ENCODE results near the gene CYP4F3.
A peak's percentile ranks its signal among the peaks of the same experiment; 100 is the strongest.
"Not testable (repeated sequence)": the region's sequence is repeated elsewhere in the genome, so short reads cannot be mapped to it uniquely, and the experiment has no call there.

CYP4F3 gene

DNA sequence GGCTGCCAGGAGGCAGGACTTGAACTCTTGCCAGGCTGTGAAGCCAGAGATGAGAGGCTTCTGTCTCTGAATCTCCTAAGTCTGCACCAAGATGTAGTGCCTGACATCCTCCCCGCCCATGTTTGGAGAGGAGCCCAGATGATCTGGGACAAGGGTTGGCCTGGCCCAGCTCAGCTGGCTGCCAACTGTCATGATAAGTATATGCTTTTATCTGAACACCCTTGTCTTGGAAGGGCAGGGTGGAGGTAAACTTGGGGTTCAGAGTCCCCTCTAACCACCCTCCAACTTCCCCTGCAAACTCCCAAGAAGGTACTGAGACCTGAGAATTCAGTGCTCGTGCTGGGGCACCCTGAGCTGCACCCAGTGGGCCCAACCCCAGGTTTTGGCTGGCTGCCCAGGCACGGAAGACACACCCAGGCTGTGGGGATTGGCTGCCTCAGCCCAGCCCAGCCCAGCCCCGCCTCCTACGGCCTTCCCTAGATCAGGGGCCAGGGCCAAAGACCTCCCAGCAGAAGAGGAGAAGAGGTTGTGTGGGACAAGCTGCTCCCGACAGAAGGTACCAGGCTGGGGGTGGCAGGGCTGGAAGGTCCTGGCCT lies 32.0 kb downstream of the CYP4F3 start, which contains the start of gene CYP4F12:
Gene CYP4F12 (plus strand): TSS at position 508 of the 596 bp plus-strand sequence. CDS start 443 bp downstream, outside the sequence.
- Histone ChIP-seq H3K4me3 (ENCODE audit: low read length) (peak within 1 kb of the TSS; percentile 66), H3K36me3 (ENCODE audit: control insufficient read depth, insufficient read depth, low read length, severe bottlenecking) (no peaks in the 10 kb centered on the region), H3K4me1 (ENCODE audit: control insufficient read depth, insufficient read depth, low read length) (peaks cover 22% of the 10 kb centered on the region), H3K27me3 (replicated peaks; ENCODE audit: control insufficient read depth, insufficient read depth, low read length) (peaks cover 4% of the 10 kb centered on the region), H3K9ac (ENCODE audit: low read length) (peak within 1 kb of the TSS; percentile 63), H3K9me3 (ENCODE audit: control insufficient read depth, low read length) (no peaks in the 10 kb centered on the region)
- DNase-seq (ENCODE audit: low read depth), result peak; percentile 2

DNA sequence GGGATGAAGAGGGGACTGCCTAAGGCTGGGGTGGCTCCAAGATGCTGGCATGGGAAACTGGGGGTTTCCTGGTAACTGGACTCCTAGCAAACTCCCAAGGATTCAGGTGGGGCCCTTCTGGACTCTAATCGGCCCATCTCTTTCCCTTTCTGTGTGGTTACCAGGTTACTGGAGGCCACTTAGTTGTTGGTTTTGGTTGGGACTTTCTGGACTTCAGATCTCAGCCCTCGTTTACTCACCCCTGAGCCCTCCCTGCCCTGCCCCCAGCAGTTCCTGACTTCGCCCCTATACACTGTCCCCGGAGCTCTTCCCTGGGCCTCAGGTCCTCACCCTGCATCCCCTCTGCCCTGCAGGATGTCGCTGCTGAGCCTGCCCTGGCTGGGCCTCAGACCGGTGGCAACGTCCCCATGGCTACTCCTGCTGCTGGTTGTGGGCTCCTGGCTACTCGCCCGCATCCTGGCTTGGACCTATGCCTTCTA lies 32.5 kb downstream of the CYP4F3 start:
- Histone ChIP-seq H3K27me3 (replicated peaks; ENCODE audit: control insufficient read depth, insufficient read depth, low read length) (peaks cover 4% of the 10 kb centered on the region), H3K4me1 (ENCODE audit: control insufficient read depth, insufficient read depth, low read length) (peaks cover 22% of the 10 kb centered on the region), H3K9ac (ENCODE audit: low read length) (peak overlapping the region; percentile 6), H3K9me3 (ENCODE audit: control insufficient read depth, low read length) (no peaks in the 10 kb centered on the region), H3K36me3 (ENCODE audit: control insufficient read depth, insufficient read depth, low read length, severe bottlenecking) (no peaks in the 10 kb centered on the region), H3K4me3 (ENCODE audit: low read length) (peak overlapping the region; percentile 66)
- no peak for DNase-seq (ENCODE audit: low read depth)

DNA sequence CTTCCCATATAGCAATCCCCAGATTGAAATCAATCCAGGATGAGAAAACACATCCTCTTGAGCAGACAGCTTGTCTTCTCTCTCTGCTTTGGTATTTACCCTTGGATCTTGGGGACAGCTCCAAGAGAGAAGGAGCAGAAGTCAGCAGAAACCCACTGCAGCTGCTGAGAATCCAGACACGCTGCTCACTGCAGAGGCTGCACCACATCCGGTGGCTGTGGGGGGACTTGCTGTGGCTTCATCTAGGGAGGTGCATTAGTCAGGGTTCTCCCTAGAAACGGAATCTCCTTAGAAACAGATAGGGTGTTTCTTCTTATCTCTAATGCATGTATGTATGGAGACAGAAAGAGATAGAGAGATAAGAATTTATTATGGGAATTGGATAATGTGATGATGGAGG lies 34.9 kb downstream of the CYP4F3 start:
- Histone ChIP-seq H3K36me3 (ENCODE audit: control insufficient read depth, insufficient read depth, low read length, severe bottlenecking) (peaks cover 3% of the 10 kb centered on the region), H3K27me3 (replicated peaks; ENCODE audit: control insufficient read depth, insufficient read depth, low read length) (no peaks in the 10 kb centered on the region), H3K4me3 (ENCODE audit: low read length) (no peak overlapping the region), H3K9ac (ENCODE audit: low read length) (no peak overlapping the region), H3K9me3 (ENCODE audit: control insufficient read depth, low read length) (no peaks in the 10 kb centered on the region), H3K4me1 (ENCODE audit: control insufficient read depth, insufficient read depth, low read length) (peaks cover 22% of the 10 kb centered on the region)
- no peak for DNase-seq (ENCODE audit: low read depth)

DNA sequence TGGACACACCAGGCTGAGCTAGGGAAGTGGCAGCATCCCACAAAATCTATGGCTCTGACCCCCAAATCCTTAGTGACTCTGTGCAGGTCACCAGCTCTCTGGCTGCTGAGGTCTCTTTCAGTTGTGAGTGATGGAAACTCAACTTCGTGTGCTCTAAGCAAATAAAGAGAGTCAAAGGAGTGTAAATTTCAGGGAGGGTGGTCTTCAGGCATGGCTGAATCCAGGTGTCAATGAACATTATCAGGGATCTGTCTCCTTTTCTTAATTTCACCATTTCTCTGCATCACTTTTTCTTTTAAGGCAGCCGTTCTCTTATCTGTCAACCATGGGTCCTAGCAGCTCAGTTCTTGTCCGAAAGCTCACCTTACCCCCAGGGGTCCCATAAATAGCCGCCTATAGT lies 38.4 kb downstream of the CYP4F3 start:
- no peak overlapping the region for H3K9ac ChIP-seq (ENCODE audit: low read length)
- H3K4me3 ChIP-seq (ENCODE audit: low read length), result no peak overlapping the region
- H3K36me3 ChIP-seq (ENCODE audit: control insufficient read depth, insufficient read depth, low read length, severe bottlenecking), result peaks cover 30% of the 10 kb centered on the region
- no peak for DNase-seq (ENCODE audit: low read depth)
- no peaks in the 10 kb centered on the region for H3K27me3 ChIP-seq (replicated peaks; ENCODE audit: control insufficient read depth, insufficient read depth, low read length)
- no peaks in the 10 kb centered on the region for H3K9me3 ChIP-seq (ENCODE audit: control insufficient read depth, low read length)
- H3K4me1 ChIP-seq (ENCODE audit: control insufficient read depth, insufficient read depth, low read length), result peaks cover 4% of the 10 kb centered on the region

DNA sequence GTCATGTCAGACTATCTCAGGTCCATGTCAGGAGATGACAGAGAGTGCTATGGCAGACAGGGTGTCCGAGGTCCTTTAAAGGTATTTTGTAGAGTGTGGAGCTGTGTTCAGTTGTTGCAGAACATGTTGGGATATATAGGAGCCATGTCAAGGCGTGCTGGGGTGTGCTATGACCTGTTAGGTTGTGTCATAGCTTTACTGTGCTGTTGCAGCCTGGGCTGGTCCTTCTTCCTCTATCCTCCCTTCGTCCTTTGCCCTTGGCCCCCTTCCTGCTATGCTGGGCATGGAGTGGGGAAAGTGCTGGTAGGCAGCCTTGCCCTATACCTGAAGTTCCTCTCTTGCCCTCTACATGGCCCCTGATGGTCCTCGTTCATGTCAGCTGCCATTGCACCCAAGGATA lies 39.2 kb downstream of the CYP4F3 start:
- H3K4me1 ChIP-seq (ENCODE audit: control insufficient read depth, insufficient read depth, low read length); H3K4me3 ChIP-seq (ENCODE audit: low read length); DNase-seq (ENCODE audit: low read depth); H3K9ac ChIP-seq (ENCODE audit: low read length); H3K9me3 ChIP-seq (ENCODE audit: control insufficient read depth, low read length); H3K27me3 ChIP-seq (replicated peaks; ENCODE audit: control insufficient read depth, insufficient read depth, low read length): not testable (repeated sequence)
- H3K36me3 ChIP-seq (ENCODE audit: control insufficient read depth, insufficient read depth, low read length, severe bottlenecking), result peaks cover 35% of the 10 kb centered on the region

DNA sequence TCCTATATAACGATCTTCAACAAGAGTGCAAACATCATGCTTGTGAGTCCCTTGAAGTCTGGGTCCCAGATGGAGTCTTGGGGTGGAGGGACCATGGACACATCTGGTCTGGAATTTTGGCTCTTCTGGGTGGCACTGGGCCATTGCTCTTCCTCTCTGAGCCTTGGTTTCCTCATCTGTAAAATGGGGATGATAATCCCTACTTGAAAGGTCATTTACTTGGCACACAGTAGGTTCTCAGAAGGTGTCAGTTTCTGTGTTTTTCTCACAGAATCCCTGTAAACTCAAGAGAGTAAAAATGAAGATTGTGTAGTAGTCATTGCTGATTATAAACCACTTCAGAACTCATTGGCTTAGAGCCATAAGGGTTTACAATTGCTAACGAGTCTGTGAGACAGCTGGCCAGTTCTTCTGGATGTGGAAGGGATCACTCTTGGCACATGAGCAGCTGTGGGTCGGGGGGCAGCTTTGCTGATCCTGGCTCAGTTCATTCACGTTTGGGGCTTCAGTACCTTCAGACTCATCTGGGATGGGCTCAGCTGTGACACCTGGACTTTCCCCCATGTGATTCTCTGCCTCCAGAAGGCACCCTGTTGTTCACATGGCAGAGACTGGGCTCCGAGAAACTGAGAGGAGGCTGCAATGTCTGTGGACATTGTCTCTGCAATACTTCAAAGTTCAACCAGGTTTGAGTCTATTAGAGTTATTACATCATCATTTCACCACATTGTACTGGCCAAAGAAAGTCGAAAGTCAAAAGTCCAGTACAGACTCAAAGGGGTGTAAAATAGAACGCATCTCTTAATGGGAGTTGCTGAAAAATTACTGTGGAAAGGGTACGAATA lies 40.0 kb downstream of the CYP4F3 start:
- Histone ChIP-seq H3K4me1 (ENCODE audit: control insufficient read depth, insufficient read depth, low read length) (no peaks in the 10 kb centered on the region), H3K9me3 (ENCODE audit: control insufficient read depth, low read length) (no peaks in the 10 kb centered on the region), H3K9ac (ENCODE audit: low read length) (no peak overlapping the region), H3K27me3 (replicated peaks; ENCODE audit: control insufficient read depth, insufficient read depth, low read length) (no peaks in the 10 kb centered on the region), H3K4me3 (ENCODE audit: low read length) (no peak overlapping the region), H3K36me3 (ENCODE audit: control insufficient read depth, insufficient read depth, low read length, severe bottlenecking) (peaks cover 38% of the 10 kb centered on the region)
- no peak for DNase-seq (ENCODE audit: low read depth)

DNA sequence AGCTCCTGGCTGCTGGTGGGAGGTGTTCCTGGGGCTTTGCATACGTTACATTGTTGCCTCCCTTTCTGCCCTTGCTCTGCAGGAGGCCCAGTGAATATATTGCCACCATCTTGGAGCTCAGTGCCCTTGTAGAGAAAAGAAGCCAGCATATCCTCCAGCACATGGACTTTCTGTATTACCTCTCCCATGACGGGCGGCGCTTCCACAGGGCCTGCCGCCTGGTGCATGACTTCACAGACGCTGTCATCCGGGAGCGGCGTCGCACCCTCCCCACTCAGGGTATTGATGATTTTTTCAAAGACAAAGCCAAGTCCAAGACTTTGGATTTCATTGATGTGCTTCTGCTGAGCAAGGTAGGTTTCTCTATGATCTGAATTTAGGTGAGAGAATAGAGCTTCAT lies 42.7 kb downstream of the CYP4F3 start:
- no peak for DNase-seq (ENCODE audit: low read depth)
- no peak overlapping the region for H3K9ac ChIP-seq (ENCODE audit: low read length)
- H3K36me3 ChIP-seq (ENCODE audit: control insufficient read depth, insufficient read depth, low read length, severe bottlenecking), result peaks cover 55% of the 10 kb centered on the region
- H3K4me3 ChIP-seq (ENCODE audit: low read length), result no peak overlapping the region
- H3K27me3 ChIP-seq (replicated peaks; ENCODE audit: control insufficient read depth, insufficient read depth, low read length), result no peaks in the 10 kb centered on the region
- H3K9me3 ChIP-seq (ENCODE audit: control insufficient read depth, low read length), result peaks cover 12% of the 10 kb centered on the region
- H3K4me1 ChIP-seq (ENCODE audit: control insufficient read depth, insufficient read depth, low read length), result no peaks in the 10 kb centered on the region

DNA sequence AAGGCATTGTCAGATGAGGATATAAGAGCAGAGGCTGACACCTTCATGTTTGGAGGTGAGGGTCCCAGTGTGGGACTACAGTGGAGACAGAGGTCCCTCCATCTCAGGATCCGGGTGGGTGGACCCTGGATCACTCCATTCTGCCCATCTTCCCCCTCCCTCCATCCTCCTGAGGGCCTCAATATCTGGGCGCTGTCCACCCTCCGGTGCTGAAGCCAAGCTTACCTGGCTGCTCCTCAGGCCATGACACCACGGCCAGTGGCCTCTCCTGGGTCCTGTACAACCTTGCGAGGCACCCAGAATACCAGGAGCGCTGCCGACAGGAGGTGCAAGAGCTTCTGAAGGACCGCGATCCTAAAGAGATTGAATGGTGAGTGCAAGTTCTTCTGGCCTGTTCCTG lies 44.1 kb downstream of the CYP4F3 start:
- H3K27me3 ChIP-seq (replicated peaks; ENCODE audit: control insufficient read depth, insufficient read depth, low read length), result no peaks in the 10 kb centered on the region

DNA sequence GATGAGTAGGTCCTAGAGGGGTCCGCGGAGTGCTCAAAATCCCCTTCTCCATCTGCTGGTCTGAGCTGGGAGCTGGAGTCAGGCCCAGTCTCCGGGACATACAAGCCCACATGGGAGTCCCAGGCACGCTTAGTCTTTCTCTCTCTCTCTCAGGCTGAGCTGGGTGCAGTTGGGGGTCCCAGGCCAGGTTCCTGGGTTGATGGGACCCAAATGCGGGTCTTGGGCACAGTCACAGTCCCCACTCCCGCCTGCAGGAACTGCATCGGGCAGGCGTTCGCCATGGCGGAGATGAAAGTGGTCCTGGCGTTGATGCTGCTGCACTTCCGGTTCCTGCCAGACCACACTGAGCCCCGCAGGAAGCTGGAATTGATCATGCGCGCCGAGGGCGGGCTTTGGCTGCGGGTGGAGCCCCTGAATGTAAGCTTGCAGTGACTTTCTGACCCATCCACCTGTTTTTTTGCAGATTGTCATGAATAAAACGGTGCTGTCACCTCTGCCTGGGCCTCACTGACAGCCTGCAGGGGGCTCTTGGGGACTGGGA lies 56.0 kb downstream of the CYP4F3 start:
- Histone ChIP-seq H3K27me3 (replicated peaks; ENCODE audit: control insufficient read depth, insufficient read depth, low read length) (no peaks in the 10 kb centered on the region), H3K36me3 (ENCODE audit: control insufficient read depth, insufficient read depth, low read length, severe bottlenecking) (peaks cover 3% of the 10 kb centered on the region), H3K4me1 (ENCODE audit: control insufficient read depth, insufficient read depth, low read length) (no peaks in the 10 kb centered on the region), H3K9ac (ENCODE audit: low read length) (no peak overlapping the region), H3K9me3 (ENCODE audit: control insufficient read depth, low read length) (peaks cover 5% of the 10 kb centered on the region), H3K4me3 (ENCODE audit: low read length) (no peak overlapping the region)
- DNase-seq (ENCODE audit: low read depth), result no peak

More for the DNA sequence above, 44.1 kb downstream of the CYP4F3 start:
- Histone ChIP-seq H3K4me3 (ENCODE audit: low read length) (no peak overlapping the region), H3K9me3 (ENCODE audit: control insufficient read depth, low read length) (peaks cover 20% of the 10 kb centered on the region), H3K36me3 (ENCODE audit: control insufficient read depth, insufficient read depth, low read length, severe bottlenecking) (peaks cover 55% of the 10 kb centered on the region), H3K4me1 (ENCODE audit: control insufficient read depth, insufficient read depth, low read length) (no peaks in the 10 kb centered on the region), H3K9ac (ENCODE audit: low read length) (no peak overlapping the region)
- no peak for DNase-seq (ENCODE audit: low read depth)

DNA sequence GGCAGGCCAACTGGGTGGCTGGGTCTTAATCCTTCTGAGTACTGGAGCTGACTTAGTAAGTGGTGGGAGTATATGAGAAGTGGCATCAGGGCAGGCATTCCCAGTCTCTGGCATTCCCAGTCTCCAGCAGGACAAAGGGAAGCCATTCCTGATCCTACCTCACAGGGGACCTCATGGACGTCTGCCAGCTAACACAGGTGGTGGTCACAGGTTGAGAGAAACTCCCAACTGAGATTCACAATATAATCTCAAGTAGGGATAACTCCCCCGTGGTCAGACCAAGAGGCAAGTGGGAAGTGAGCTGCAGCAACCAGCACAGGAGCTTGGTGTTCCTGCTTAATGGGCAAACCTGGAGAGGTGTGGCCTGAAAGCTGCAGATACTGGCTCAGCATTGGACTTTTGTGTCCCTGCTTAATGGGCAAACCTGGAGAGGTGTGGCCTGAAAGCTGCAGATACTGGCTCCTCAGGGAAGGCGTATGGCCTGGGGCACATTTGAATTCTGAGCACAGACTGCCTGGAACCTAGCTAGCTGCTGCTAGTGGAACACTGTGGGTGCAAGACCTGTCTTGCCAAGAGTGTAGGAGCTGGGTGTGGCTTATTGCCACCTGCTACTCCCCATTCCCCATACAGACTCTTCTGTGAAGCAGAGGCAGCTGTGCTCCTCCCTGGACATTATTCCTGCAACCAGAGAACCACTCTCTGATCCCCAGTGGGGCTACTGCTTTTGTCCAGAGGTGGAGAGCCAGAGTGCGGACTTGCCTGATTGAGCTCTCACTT lies 61.2 kb downstream of the CYP4F3 start:
- H3K4me3 ChIP-seq (ENCODE audit: low read length), result no peak overlapping the region
- peaks cover 5% of the 10 kb centered on the region for H3K9me3 ChIP-seq (ENCODE audit: control insufficient read depth, low read length)
- H3K9ac ChIP-seq (ENCODE audit: low read length), result no peak overlapping the region
- peaks cover 3% of the 10 kb centered on the region for H3K36me3 ChIP-seq (ENCODE audit: control insufficient read depth, insufficient read depth, low read length, severe bottlenecking)
- H3K27me3 ChIP-seq (replicated peaks; ENCODE audit: control insufficient read depth, insufficient read depth, low read length), result no peaks in the 10 kb centered on the region
- no peaks in the 10 kb centered on the region for H3K4me1 ChIP-seq (ENCODE audit: control insufficient read depth, insufficient read depth, low read length)
- no peak for DNase-seq (ENCODE audit: low read depth)

DNA sequence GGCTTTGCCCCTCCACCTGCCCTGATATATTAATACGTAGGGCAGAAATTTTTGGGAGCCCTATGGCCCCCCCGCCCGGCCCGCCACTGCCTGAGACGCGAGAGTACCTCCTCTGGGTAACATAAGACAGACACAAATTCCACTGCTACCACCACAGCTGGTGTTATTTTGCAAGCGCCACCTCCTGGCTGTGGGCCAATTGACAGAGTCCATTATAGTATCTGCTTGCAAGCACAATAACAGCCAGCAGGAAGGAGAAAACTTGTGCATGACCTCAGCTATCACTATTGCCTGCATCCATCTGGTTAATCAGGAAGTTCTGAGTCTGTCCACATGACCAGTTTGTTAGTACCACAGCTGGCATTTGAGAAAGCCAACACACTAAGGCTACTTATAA lies 61.8 kb downstream of the CYP4F3 start:
- H3K27me3 ChIP-seq (replicated peaks; ENCODE audit: control insufficient read depth, insufficient read depth, low read length), result no peaks in the 10 kb centered on the region
- no peak overlapping the region for H3K4me3 ChIP-seq (ENCODE audit: low read length)
- no peaks in the 10 kb centered on the region for H3K4me1 ChIP-seq (ENCODE audit: control insufficient read depth, insufficient read depth, low read length)
- peak; percentile 62 for DNase-seq (ENCODE audit: low read depth)
- peaks cover 5% of the 10 kb centered on the region for H3K9me3 ChIP-seq (ENCODE audit: control insufficient read depth, low read length)
- no peak overlapping the region for H3K9ac ChIP-seq (ENCODE audit: low read length)
- peaks cover 3% of the 10 kb centered on the region for H3K36me3 ChIP-seq (ENCODE audit: control insufficient read depth, insufficient read depth, low read length, severe bottlenecking)

Measured in adipocyte (in vitro differentiated cells).